Left kidney (tissue), 2 donors: Measurements from ENCODE around the gene GNS. TPM values are rescaled to one million over a fixed set of nuclear protein-coding genes. Genes with fewer than 3 reads are reported as not detected.

Experiments
- DNase-seq: peaks from one replicate; pipeline ENCODE4 v3.0.0-alpha.2; 2013
- polyA plus RNA-seq: library from polyadenylated mRNA; unstranded; fragments of 120-200 nt; gene quantifications from one replicate; pipeline ENCODE4 v1.2.1, GENCODE V29; 2013; ENCODE audit not compliant: insufficient read length

The GNS gene
- polyA plus RNA-seq, 1 donor: 180 TPM

GRCh38 chr12:64739778-64740177, 19.4 kb downstream of the GNS start:
- no peak for DNase-seq

- DNase-seq: no peak
These were observed 21.7 kb downstream of the GNS start for GRCh38 chr12:64737539-64737938.

- no peak for DNase-seq
These were observed 22.4 kb downstream of the GNS start for GRCh38 chr12:64736771-64737170.

- no peak for DNase-seq
These were observed 23.8 kb downstream of the GNS start for GRCh38 chr12:64735442-64735841.

GRCh38 chr12:64733857-64734256, 25.3 kb downstream of the GNS start:
- DNase-seq: no peak

- DNase-seq: no peak
These were observed 27.5 kb downstream of the GNS start for GRCh38 chr12:64731683-64732082.

GRCh38 chr12:64730588-64730969, 28.6 kb downstream of the GNS start:
- no peak for DNase-seq

- DNase-seq: no peak
These were observed 29.2 kb downstream of the GNS start for GRCh38 chr12:64729909-64730587.

- no peak for DNase-seq
These were observed 34.9 kb downstream of the GNS start for GRCh38 chr12:64724201-64724745.

GRCh38 chr12:64723630-64724029, 35.6 kb downstream of the GNS start:
- DNase-seq: no peak

GRCh38 chr12:64722835-64723234, 36.4 kb downstream of the GNS start:
- DNase-seq: no peak

- DNase-seq: no peak
These were observed 38.3 kb downstream of the GNS start for GRCh38 chr12:64720884-64721283.

GRCh38 chr12:64718649-64719048, 40.6 kb downstream of the GNS start:
- DNase-seq: no peak

- no peak for DNase-seq
These were observed 42.3 kb downstream of the GNS start for GRCh38 chr12:64716839-64717455.

- no peak for DNase-seq
These were observed 42.8 kb downstream of the GNS start for GRCh38 chr12:64716371-64716770.

GRCh38 chr12:64714551-64714968, 44.6 kb downstream of the GNS start:
- no peak for DNase-seq

- DNase-seq: no peak
These were observed 45.8 kb downstream of the GNS start for GRCh38 chr12:64713376-64713775.

- no peak for DNase-seq
These were observed 49.8 kb downstream of the GNS start for GRCh38 chr12:64709429-64709828.

- no peak for DNase-seq
These were observed 51.3 kb downstream of the GNS start for GRCh38 chr12:64707926-64708325.

- DNase-seq: no peak
These were observed 51.8 kb downstream of the GNS start for GRCh38 chr12:64707362-64707761.

- no peak for DNase-seq
These were observed 52.3 kb downstream of the GNS start for GRCh38 chr12:64706857-64707256.

- no peak for DNase-seq
These were observed 52.9 kb downstream of the GNS start for GRCh38 chr12:64706306-64706705.

- DNase-seq: no peak
These were observed 57.9 kb downstream of the GNS start for GRCh38 chr12:64701283-64701682.

- DNase-seq: no peak
These were observed 58.7 kb downstream of the GNS start for GRCh38 chr12:64700532-64700931.
